Adrenal gland (tissue), 5 donors: ENCODE measurements around the gene COX7A2L.
"Not testable (repeated sequence)": the region's sequence is repeated elsewhere in the genome, so short reads cannot be mapped to it uniquely, and the experiment has no call there.

Experiments
- CTCF ChIP-seq, 6 experiments: fragments of 450-650 bp in 4 of 6; fragments of 200-600 bp in 2 of 6; sonication (generic) in 1 of 6; IDR thresholded peaks; 1 replicate in 5 of 6; 2 replicates in 1 of 6; pipeline versions ENCODE4 v1.5.1 to v1.8.0; 2016 to 2021; ENCODE audit warnings: antibody characterized with exemption in 6 of 6, mild to moderate bottlenecking in 2 of 6, moderate library complexity in 1 of 6
- POLR2A ChIP-seq, 2 donors: fragments of 450-650 bp; IDR thresholded peaks; one replicate each; pipeline ENCODE4 v1.6.1; 2017; ENCODE audit warnings: antibody characterized with exemption in 2 of 2, mild to moderate bottlenecking in 2 of 2, moderate library complexity in 1 of 2
- donor health status: DM: no; HTN: no; CAD: no.

- not testable (repeated sequence) for TF ChIP-seq POLR2A, CTCF (IDR thresholded peaks at IDR 0.05)
These were observed 14.2 kb downstream of the COX7A2L start for GRCh38 chr2:42346856-42347255.
